CD4-positive, alpha-beta T cell (primary cell): Measurements from ENCODE around the gene COL4A2. TPM values are rescaled to one million over a fixed set of nuclear protein-coding genes. Genes with fewer than 3 reads are reported as not detected.

ENCODE experiments used
- ATAC-seq: fragments of 200-7000 bp; cut with Tn5 transposase; one replicate; pipeline ENCODE4 v1.10.0; 2022; ENCODE audit warnings: mild to moderate bottlenecking; ENCODE audit not compliant: poor library complexity
- CTCF ChIA-PET: fragments of 350-600 bp; sonication (Branson Sonifier 250); formaldehyde crosslinking; loops from one replicate; lab custom pipeline; 2021; ENCODE audit warnings: antibody characterized with exemption, inconsistent platforms; lab: Charles Lee
- POLR2A ChIA-PET: fragments of 350-600 bp; sonication (Branson Sonifier 250); formaldehyde crosslinking; loops from one replicate; lab custom pipeline; 2021; ENCODE audit warnings: antibody characterized with exemption, inconsistent platforms; lab: Charles Lee
- DNase-seq, 14 experiments: peaks; one replicate each; pipeline ENCODE4 v3.0.0-alpha.2; 2013 to 2020; ENCODE audit warnings: mixed read lengths in 2 of 14
- H3K27ac ChIP-seq, 2 donors: one replicate each; pipeline versions ENCODE4 v1.5.1 to v1.7.0; 2013; ENCODE audit warnings: low read length in 2 of 2, low read depth in 1 of 2, mild to moderate bottlenecking in 1 of 2
- H3K27me3 ChIP-seq, 2 experiments: 1 replicate in 1 of 2; 2 replicates in 1 of 2; pipeline versions ENCODE4 v1.6.1 to v1.7.0; 2013; ENCODE audit warnings: low read length in 2 of 2, control low read depth in 1 of 2, mild to moderate bottlenecking in 1 of 2, moderate library complexity in 1 of 2; ENCODE audit not compliant: insufficient read depth in 2 of 2, control insufficient read depth in 1 of 2
- H3K36me3 ChIP-seq: one replicate; pipeline ENCODE4 v1.6.1; 2013; ENCODE audit warnings: low read length, control low read depth; ENCODE audit not compliant: insufficient read depth
- H3K4me1 ChIP-seq: one replicate; pipeline ENCODE4 v1.6.1; 2013; ENCODE audit warnings: low read length, control low read depth; ENCODE audit not compliant: insufficient read depth
- H3K4me3 ChIP-seq: one replicate; pipeline ENCODE4 v1.5.1; 2013; ENCODE audit warnings: mild to moderate bottlenecking, low read length, moderate library complexity
- H3K9me3 ChIP-seq, 2 experiments: 1 replicate in 1 of 2; 2 replicates in 1 of 2; pipeline versions ENCODE4 v1.6.1 to v1.7.0; 2013; ENCODE audit warnings: low read length in 2 of 2, mild to moderate bottlenecking in 2 of 2, control low read depth in 1 of 2, moderate library complexity in 1 of 2; ENCODE audit not compliant: control insufficient read depth in 1 of 2, insufficient read depth in 1 of 2
- H3K27ac Mint-ChIP-seq: one replicate; pipeline ENCODE4 v1.8.0; 2020; ENCODE audit warnings: mixed read lengths
- H3K27me3 Mint-ChIP-seq: one replicate; pipeline ENCODE4 v1.8.0; 2021; ENCODE audit warnings: mixed read lengths
- H3K36me3 Mint-ChIP-seq: one replicate; pipeline ENCODE4 v1.8.0; 2021; ENCODE audit warnings: low read depth, mixed read lengths
- H3K4me1 Mint-ChIP-seq: one replicate; pipeline ENCODE4 v1.8.0; 2021; ENCODE audit warnings: low read depth, mixed read lengths
- H3K4me3 Mint-ChIP-seq: one replicate; pipeline ENCODE4 v1.8.0; 2020; ENCODE audit warnings: mild to moderate bottlenecking, mixed read lengths
- H3K9me3 Mint-ChIP-seq: one replicate; pipeline ENCODE4 v1.8.0; 2020; ENCODE audit warnings: mixed read lengths
- CTCF ChIP-seq: fragments of 200-600 bp; IDR thresholded peaks from one replicate; pipeline ENCODE4 v1.8.0; 2022; ENCODE audit warnings: antibody characterized with exemption, mild to moderate bottlenecking
- intact Hi-C, 2 experiments: fragments of 100-400 bp; cut with DNase I in 1 of 2; cut with micrococcal nuclease in 1 of 2; formaldehyde crosslinking; loops; one replicate each; pipeline versions ENCODE4 v1.15.1 to v1.9.0; 2023 to 2025; cut with DNase I, micrococcal nuclease
- total RNA-seq, 174 experiments: library from RNA in 2 of 174; stranded (reverse) in 2 of 174; gene quantifications; one replicate each; pipeline ENCODE4 v1.2.3 and lab custom pipeline; 2021 to 2026

The COL4A2 gene
- total RNA-seq, 2 experiments from 2014 or later: not detected

GRCh38 chr13:110305949-110306339 is 1.1 kb upstream of the COL4A2 start:
- ATAC-seq (no peak), DNase-seq (no peak)
- Mint-ChIP-seq H3K4me1 (no peaks in the 10 kb centered on the region), H3K4me3 (no peak overlapping the region), H3K27ac (no peak overlapping the region), H3K27me3 (peaks cover 85% of the 10 kb centered on the region), H3K9me3 (no peaks in the 10 kb centered on the region), H3K36me3 (no peaks in the 10 kb centered on the region)
- no peaks in the 10 kb centered on the region for H3K36me3 ChIP-seq
- intact Hi-C loops: no loop called here
- no peaks in the 10 kb centered on the region for H3K4me1 ChIP-seq
- H3K4me3 ChIP-seq: no peak overlapping the region
- TF ChIP-seq CTCF: no peak
- H3K27me3 ChIP-seq: peaks cover 35 to 62% of the 10 kb centered on the region in 2 experiments
- ChIA-PET POLR2A (no interaction called here), CTCF (no interaction called here)
- H3K9me3 ChIP-seq: peaks cover 0 to 24% of the 10 kb centered on the region in 2 experiments
- H3K27ac ChIP-seq: no peak overlapping the region

- Histone ChIP-seq H3K4me1 (no peaks in the 10 kb centered on the region), H3K27ac (no peak overlapping the region), H3K4me3 (no peak overlapping the region), H3K36me3 (no peaks in the 10 kb centered on the region), H3K9me3 (peaks cover 0 to 24% of the 10 kb centered on the region in 2 experiments), H3K27me3 (peaks cover 36 to 64% of the 10 kb centered on the region in 2 experiments)
- no peaks in the 10 kb centered on the region for H3K4me1 Mint-ChIP-seq
- no peaks in the 10 kb centered on the region for H3K36me3 Mint-ChIP-seq
- intact Hi-C loops: no loop called here
- DNase-seq (no peak), ATAC-seq (no peak)
- no peak overlapping the region for H3K27ac Mint-ChIP-seq
- TF ChIP-seq CTCF: no peak
- H3K9me3 Mint-ChIP-seq: no peaks in the 10 kb centered on the region
- POLR2A ChIA-PET: no interaction called here
- no peak overlapping the region for H3K4me3 Mint-ChIP-seq
- H3K27me3 Mint-ChIP-seq: peaks cover 84% of the 10 kb centered on the region
- CTCF ChIA-PET: no interaction called here
Observed at GRCh38 chr13:110306340-110306959, 634 bp upstream of the COL4A2 start.

GRCh38 chr13:110307767-110308655 is 927 bp downstream of the COL4A2 start:
- no peaks in the 10 kb centered on the region for H3K4me1 Mint-ChIP-seq
- H3K36me3 Mint-ChIP-seq: no peaks in the 10 kb centered on the region
- ChIA-PET POLR2A (no interaction called here), CTCF (no interaction called here)
- no peaks in the 10 kb centered on the region for H3K4me1 ChIP-seq
- H3K4me3 ChIP-seq: no peak overlapping the region
- no peak overlapping the region for H3K27ac Mint-ChIP-seq
- H3K27me3 ChIP-seq: peaks cover 43 to 70% of the 10 kb centered on the region in 2 experiments
- H3K9me3 Mint-ChIP-seq: no peaks in the 10 kb centered on the region
- DNase-seq (no peak), ATAC-seq (no peak)
- TF ChIP-seq CTCF: no peak
- H3K27me3 Mint-ChIP-seq: peaks cover 83% of the 10 kb centered on the region
- no peaks in the 10 kb centered on the region for H3K36me3 ChIP-seq
- no peak overlapping the region for H3K4me3 Mint-ChIP-seq
- H3K27ac ChIP-seq: no peak overlapping the region
- intact Hi-C loops: no loop called here
- peaks cover 0 to 19% of the 10 kb centered on the region in 2 experiments for H3K9me3 ChIP-seq
